GM23338 (cell line): ENCODE measurements around the gene NCBP3. TPM values are rescaled to one million over a fixed set of nuclear protein-coding genes. Genes with fewer than 3 reads are reported as not detected.

Source experiments
- ATAC-seq: fragments of 200-7000 bp; cut with Tn5 transposase; 3 replicates; pipeline ENCODE4 v1.9.1; 2020
- DNase-seq: peaks from one replicate; pipeline ENCODE4 v3.0.0-alpha.2; 2015; ENCODE audit warnings: low spot score
- H2AFZ ChIP-seq: fragments of 200-600 bp; sonication (generic); 2 replicates; pipeline ENCODE4 v1.8.0; 2016; ENCODE audit warnings: antibody characterized with exemption, mild to moderate bottlenecking, moderate library complexity
- H3F3A ChIP-seq: fragments of 200-600 bp; sonication (generic); replicated peaks from 2 replicates; pipeline ENCODE4 v1.8.0; 2017; ENCODE audit warnings: antibody characterized with exemption, mixed run types, low read depth
- H3K27ac ChIP-seq: fragments of 200-600 bp; sonication (generic); 2 replicates; pipeline ENCODE4 v1.6.1; 2016; ENCODE audit warnings: low read depth
- H3K27me3 ChIP-seq: fragments of 200-600 bp; sonication (generic); 2 replicates; pipeline ENCODE4 v1.8.0; 2016; ENCODE audit warnings: mild to moderate bottlenecking, mixed run types, moderate library complexity; ENCODE audit not compliant: insufficient read depth
- H3K36me3 ChIP-seq: fragments of 200-600 bp; sonication (generic); 2 replicates; pipeline ENCODE4 v1.8.0; 2016; ENCODE audit warnings: mild to moderate bottlenecking; ENCODE audit not compliant: insufficient read depth
- H3K4me1 ChIP-seq: fragments of 200-600 bp; sonication (generic); 2 replicates; pipeline ENCODE4 v1.8.0; 2016; ENCODE audit warnings: mild to moderate bottlenecking, moderate library complexity; ENCODE audit not compliant: insufficient read depth
- H3K4me2 ChIP-seq: fragments of 200-600 bp; sonication (generic); 2 replicates; pipeline ENCODE4 v1.7.1; 2017; ENCODE audit warnings: mixed run types
- H3K4me3 ChIP-seq: fragments of 200-600 bp; sonication (generic); 2 replicates; pipeline ENCODE4 v1.6.1; 2016; ENCODE audit warnings: mixed run types
- H3K79me2 ChIP-seq: fragments of 200-600 bp; sonication (generic); replicated peaks from 2 replicates; pipeline ENCODE4 v1.8.0; 2017; ENCODE audit warnings: mild to moderate bottlenecking; ENCODE audit not compliant: insufficient read depth
- H3K9me2 ChIP-seq: fragments of 200-600 bp; sonication (generic); 2 replicates; pipeline ENCODE4 v1.8.0; 2017; ENCODE audit not compliant: insufficient read depth
- H4K20me1 ChIP-seq: fragments of 200-600 bp; sonication (generic); replicated peaks from 2 replicates; pipeline ENCODE4 v1.8.0; 2017; ENCODE audit warnings: mild to moderate bottlenecking; ENCODE audit not compliant: insufficient read depth
- H3K27ac Mint-ChIP-seq: 2 replicates; pipeline ENCODE4 v1.8.0; 2020; ENCODE audit warnings: inconsistent platforms, mild to moderate bottlenecking, moderate library complexity, mixed read lengths
- H3K27me3 Mint-ChIP-seq: 3 replicates; pipeline ENCODE4 v1.8.0; 2022; ENCODE audit warnings: low read depth, mild to moderate bottlenecking, moderate library complexity, mixed read lengths, inconsistent platforms; ENCODE audit not compliant: insufficient read depth, poor library complexity
- H3K36me3 Mint-ChIP-seq: 3 replicates; pipeline ENCODE4 v1.8.0; 2021; ENCODE audit warnings: low read depth, mild to moderate bottlenecking, inconsistent platforms, moderate library complexity, mixed read lengths
- H3K4me1 Mint-ChIP-seq: 3 replicates; pipeline ENCODE4 v1.8.0; 2020; ENCODE audit warnings: mild to moderate bottlenecking, inconsistent platforms, mixed read lengths
- H3K4me3 Mint-ChIP-seq: 3 replicates; pipeline ENCODE4 v1.8.0; 2021; ENCODE audit warnings: moderate library complexity, mild to moderate bottlenecking, inconsistent platforms, mixed read lengths
- H3K9me3 Mint-ChIP-seq: 3 replicates; pipeline ENCODE4 v1.8.0; 2020; ENCODE audit warnings: moderate library complexity, mild to moderate bottlenecking, inconsistent platforms, mixed read lengths
- CTCF ChIP-seq, 2 experiments: fragments of 200-600 bp in 1 of 2; sonication (generic) in 1 of 2; conservative IDR thresholded peaks; 2 replicates each; pipeline versions ENCODE4 v1.5.1 to v1.6.1; 2016 to 2017; ENCODE audit warnings: antibody characterized with exemption in 2 of 2, low read depth in 2 of 2, mild to moderate bottlenecking in 2 of 2, moderate library complexity in 1 of 2
- ETS1 ChIP-seq: IDR thresholded peaks from 2 replicates; pipeline ENCODE4 v1.6.1; 2016; ENCODE audit warnings: antibody characterized with exemption
- EZH2 ChIP-seq: fragments of 200-600 bp; sonication (generic); IDR thresholded peaks from one replicate; pipeline ENCODE4 v1.8.0; 2017; ENCODE audit warnings: antibody characterized with exemption, mild to moderate bottlenecking, low read depth; ENCODE audit not compliant: unreplicated experiment
- EZH2phosphoT487 ChIP-seq: fragments of 200-600 bp; sonication (generic); IDR thresholded peaks from one replicate; pipeline ENCODE4 v1.8.1; 2018; ENCODE audit warnings: antibody characterized with exemption; ENCODE audit not compliant: unreplicated experiment
- JUNB ChIP-seq: IDR thresholded peaks from one replicate; pipeline ENCODE4 v1.6.1; 2016; ENCODE audit warnings: antibody characterized with exemption; ENCODE audit not compliant: unreplicated experiment
- NANOG ChIP-seq: IDR thresholded peaks from 2 replicates; pipeline ENCODE4 v1.6.1; 2016; ENCODE audit warnings: antibody characterized with exemption, borderline replicate concordance
- POLR2AphosphoS5 ChIP-seq: IDR thresholded peaks from 2 replicates; pipeline ENCODE4 v1.6.1; 2016; ENCODE audit warnings: antibody characterized with exemption, low read depth
- REST ChIP-seq: IDR thresholded peaks from one replicate; pipeline ENCODE4 v1.6.1; 2018; ENCODE audit warnings: antibody characterized with exemption; ENCODE audit not compliant: unreplicated experiment
- STAT1 ChIP-seq: IDR thresholded peaks from one replicate; pipeline ENCODE4 v1.6.1; 2016; ENCODE audit warnings: antibody characterized with exemption; ENCODE audit not compliant: unreplicated experiment
- ZNF331 ChIP-seq: fragments of 250-450 bp; sonication (Bioruptor Pico); IDR thresholded peaks from 2 replicates; pipeline ENCODE4 v1.5.0; 2020; ENCODE audit warnings: low read depth, mild to moderate bottlenecking, moderate library complexity
- ZNF462 ChIP-seq: fragments of 250-450 bp; sonication (Bioruptor Pico); IDR thresholded peaks from 2 replicates; pipeline ENCODE4 v1.5.0; 2020; ENCODE audit warnings: mild to moderate bottlenecking, moderate library complexity
- polyA plus RNA-seq: library from polyadenylated mRNA; unstranded; fragments of >200 nt; fragmentation: Nextera tagmentation; extraction: Ambion mirVana; gene quantifications from 2 replicates; pipeline ENCODE4 v1.2.1, GENCODE V29; 2016
- total RNA-seq: library from RNA; depleted of rRNA; stranded (reverse); fragments of >200 nt; shearing (Covaris generic); gene quantifications from 2 replicates; pipeline ENCODE4 v1.2.3, GENCODE V29; 2014

NCBP3 gene
- total and polyA plus RNA-seq, 2 experiments from 2014 or later, result 35.5 to 42.8 TPM

GRCh38 chr17:3763777-3764170, 82.3 kb downstream of the NCBP3 start:
- ATAC-seq (no peak), DNase-seq (no peak)
- H3K9me2 ChIP-seq, result no peaks in the 10 kb centered on the region
- H3K36me3 ChIP-seq, result no peaks in the 10 kb centered on the region
- peaks cover 26% of the 10 kb centered on the region for H3K9me3 Mint-ChIP-seq
- H3K79me2 ChIP-seq, result no peaks in the 10 kb centered on the region
- H2AFZ ChIP-seq, result no peak overlapping the region
- H3F3A ChIP-seq, result no peaks in the 10 kb centered on the region
- H3K4me3 ChIP-seq, result no peak overlapping the region
- H3K36me3 Mint-ChIP-seq, result peaks cover 14% of the 10 kb centered on the region
- H3K4me1 Mint-ChIP-seq, result peaks cover 7% of the 10 kb centered on the region; the same call in 2 of the 3 replicates
- peaks cover 5% of the 10 kb centered on the region for H3K27me3 Mint-ChIP-seq
- no peaks in the 10 kb centered on the region for H4K20me1 ChIP-seq
- no peak overlapping the region for H3K27ac ChIP-seq
- no peaks in the 10 kb centered on the region for H3K4me1 ChIP-seq
- no peaks in the 10 kb centered on the region for H3K27me3 ChIP-seq
- no peak overlapping the region for H3K4me3 Mint-ChIP-seq
- H3K4me2 ChIP-seq, result no peak overlapping the region
- TF ChIP-seq JUNB (no peak), REST (no peak), EZH2 (no peak), POLR2AphosphoS5 (no peak), ZNF462 (CRISPR knock-in tag) (no peak), EZH2phosphoT487 (no peak), ETS1 (no peak), NANOG (no peak), STAT1 (no peak), ZNF331 (CRISPR knock-in tag) (no peak), CTCF (conservative IDR thresholded peaks at IDR 0.05; ENCODE audit: low read depth in 2 of 2) (no peak)
- no peak overlapping the region for H3K27ac Mint-ChIP-seq
